Endothelial cell of umbilical vein (primary cell): Measurements from ENCODE around the gene NHLRC1. TPM values are rescaled to one million over a fixed set of nuclear protein-coding genes. Genes with fewer than 3 reads are reported as not detected.

Experiments
- BruUV-seq: library from RNA; stranded (reverse); fragments of 400-500 nt; replicated peaks from 2 replicates; lab custom pipeline; 2021; lab: Mats Ljungman, UMichigan
- CTCF ChIA-PET: fragments of 300-600, 350-600 bp; sonication (Branson Sonifier 250); formaldehyde crosslinking; loops from one replicate; lab custom pipeline; 2021; ENCODE audit warnings: antibody characterized with exemption, inconsistent platforms; lab: Charles Lee
- POLR2A ChIA-PET: fragments of 300-600, 350-600 bp; sonication (Branson Sonifier 250); formaldehyde crosslinking; loops from one replicate; lab custom pipeline; 2021; ENCODE audit warnings: antibody characterized with exemption, inconsistent platforms; lab: Charles Lee
- DNase-seq: peaks from one replicate; pipeline ENCODE4 v3.0.0-alpha.2; 2011; ENCODE audit warnings: low read depth, low spot score
- FAIRE-seq: peaks from 2 replicates; lab custom pipeline; 2011; peaks lifted over from hg19 to GRCh38; lab: Jason Lieb, UNC
- H2AFZ ChIP-seq: 2 replicates; pipeline ENCODE4 v1.6.0; 2012; ENCODE audit warnings: low read depth, low read length, control low read depth, inconsistent platforms
- H3K27ac ChIP-seq: 2 replicates; pipeline ENCODE4 v1.5.1; 2011; ENCODE audit warnings: low read depth, mild to moderate bottlenecking, control low read depth, low read length, moderate library complexity; ENCODE audit not compliant: insufficient read depth
- H3K27me3 ChIP-seq, 2 experiments: 2 replicates each; pipeline versions ENCODE4 v1.6.0 to v1.6.1; 2011; ENCODE audit warnings: low read length in 2 of 2, mixed read lengths in 1 of 2; ENCODE audit not compliant: control insufficient read depth in 2 of 2, insufficient read depth in 2 of 2
- H3K36me3 ChIP-seq, 2 experiments: 2 replicates in 1 of 2; 3 replicates in 1 of 2; pipeline ENCODE4 v1.5.1; 2011; ENCODE audit warnings: low read length in 2 of 2, mild to moderate bottlenecking in 1 of 2, moderate library complexity in 1 of 2; ENCODE audit not compliant: control insufficient read depth in 2 of 2, insufficient read depth in 2 of 2; ENCODE audit errors: extremely low read depth in 1 of 2
- H3K4me1 ChIP-seq: 3 replicates; pipeline ENCODE4 v1.5.1; 2011; ENCODE audit warnings: mild to moderate bottlenecking, low read length; ENCODE audit not compliant: control insufficient read depth, insufficient read depth; ENCODE audit errors: extremely low read depth
- H3K4me2 ChIP-seq: 2 replicates; pipeline ENCODE4 v1.6.1; 2011; ENCODE audit warnings: low read length, control low read depth, mixed read lengths; ENCODE audit not compliant: insufficient read depth
- H3K4me3 ChIP-seq, 3 experiments: fragments of 200-600 bp in 1 of 3; sonication (generic), shearing (Covaris generic) in 1 of 3; replicated peaks in 1 of 3; 2 replicates each; pipeline ENCODE4 v1.5.1; 2011 to 2016; ENCODE audit warnings: control low read depth in 3 of 3, low read length in 3 of 3, mild to moderate bottlenecking in 2 of 3, inconsistent platforms in 1 of 3, low read depth in 1 of 3, moderate library complexity in 1 of 3; ENCODE audit not compliant: insufficient read depth in 1 of 3
- H3K79me2 ChIP-seq: 2 replicates; pipeline ENCODE4 v1.6.0; 2012; ENCODE audit warnings: low read length, inconsistent platforms; ENCODE audit not compliant: control insufficient read depth, insufficient read depth
- H3K9ac ChIP-seq: replicated peaks from 2 replicates; pipeline ENCODE3; 2011; ENCODE audit warnings: low read length, control low read depth; ENCODE audit not compliant: insufficient read depth; ENCODE audit errors: extremely low read depth
- H3K9me1 ChIP-seq: replicated peaks from 3 replicates; pipeline ENCODE4 v1.6.0; 2011; ENCODE audit warnings: mild to moderate bottlenecking, low read length; ENCODE audit not compliant: control insufficient read depth, insufficient read depth; ENCODE audit errors: extremely low read depth
- H3K9me3 ChIP-seq: replicated peaks from 2 replicates; pipeline ENCODE4 v1.5.1; 2012; ENCODE audit warnings: low read length, inconsistent platforms; ENCODE audit not compliant: control insufficient read depth, insufficient read depth
- H4K20me1 ChIP-seq: replicated peaks from 2 replicates; pipeline ENCODE3; 2011; ENCODE audit warnings: mild to moderate bottlenecking, low read length; ENCODE audit not compliant: control insufficient read depth, insufficient read depth; ENCODE audit errors: extremely low read depth
- EZH2 ChIP-seq: IDR thresholded peaks from 2 replicates; pipeline ENCODE4 v1.6.1; 2012; ENCODE audit warnings: borderline replicate concordance, low read depth, mild to moderate bottlenecking, moderate library complexity, low read length, inconsistent platforms; ENCODE audit not compliant: severe bottlenecking
- FOS ChIP-seq: IDR thresholded peaks from 2 replicates; pipeline ENCODE4 v1.6.1; 2011; ENCODE audit warnings: mild to moderate bottlenecking, low read length, moderate library complexity, borderline replicate concordance; ENCODE audit not compliant: insufficient read depth
- GATA2 ChIP-seq: IDR thresholded peaks from 2 replicates; pipeline ENCODE4 v1.7.0; 2011; ENCODE audit warnings: low read depth, mild to moderate bottlenecking, moderate library complexity, mixed read lengths, low read length; ENCODE audit not compliant: insufficient read length, insufficient read depth
- JUN ChIP-seq: IDR thresholded peaks from 2 replicates; pipeline ENCODE4 v1.6.1; 2011; ENCODE audit warnings: borderline replicate concordance, low read depth; ENCODE audit not compliant: insufficient read length, insufficient read depth
- MYC ChIP-seq: IDR thresholded peaks from one replicate; pipeline ENCODE4 v1.6.1; 2011; ENCODE audit warnings: mild to moderate bottlenecking, low read depth, low read length
- POLR2A ChIP-seq: IDR thresholded peaks from 2 replicates; pipeline ENCODE4 v1.6.1; 2012; ENCODE audit warnings: low read depth, mild to moderate bottlenecking, control low read depth, low read length
- POLR2AphosphoS5 ChIP-seq: IDR thresholded peaks from 2 replicates; pipeline ENCODE4 v1.6.1; 2012; ENCODE audit warnings: low read depth, mild to moderate bottlenecking, control low read depth, low read length, moderate library complexity; ENCODE audit not compliant: insufficient read depth
- dilution Hi-C: fragments of 300-500 bp; cut with MboI; formaldehyde crosslinking; loops from one replicate; pipeline ENCODE4 v1.15.0; 2019; ENCODE audit warnings: low sequenced_read_pairs; ENCODE audit not compliant: extremely low pct_ligation_motif_present
- intact Hi-C: fragments of 100-400 bp; cut with micrococcal nuclease; formaldehyde crosslinking; loops from one replicate; pipeline ENCODE4 v1.10.0; 2022
- polyA plus RNA-seq, 4 experiments: library from polyadenylated mRNA; depleted of rRNA in 3 of 4; stranded (reverse) in 3 of 4; unstranded in 1 of 4; fragments of >200 nt; gene quantifications; 2 replicates each; pipeline versions ENCODE4 v1.2.1 to v1.2.3, GENCODE V29; 2011 to 2012; ENCODE audit warnings: missing spikeins in 1 of 4
- total RNA-seq: library from RNA; stranded (reverse); gene quantifications from 2 replicates; pipeline ENCODE4 v1.2.3, GENCODE V29; 2021
- TF ChIP-seq, protein P1 (sequence below), 2 donors: IDR thresholded peaks; 1 replicate in 1 of 2; 2 replicates in 1 of 2; pipeline ENCODE4 v1.5.1; 2011; ENCODE audit warnings: low read length in 2 of 2, mild to moderate bottlenecking in 2 of 2, moderate library complexity in 2 of 2, control low read depth in 1 of 2, inconsistent platforms in 1 of 2, low read depth in 1 of 2; ENCODE audit not compliant: insufficient read depth in 1 of 2; ENCODE audit errors: extremely low read depth in 1 of 2
- TF ChIP-seq, protein P2 (sequence below): IDR thresholded peaks from 2 replicates; pipeline ENCODE4 v1.6.1; 2011; ENCODE audit not compliant: insufficient read depth, insufficient read length

Gene NHLRC1
- total and polyA plus RNA-seq, 2 donors (not counting 3 experiments of a cell fraction or from before 2014, with no cell fraction given), result 1.7 to 2.3 TPM

- H3K36me3 ChIP-seq, result no peaks in the 10 kb centered on the region
- peaks cover 5% of the 10 kb centered on the region for H3K4me1 ChIP-seq
- DNase-seq (no peak), FAIRE-seq (no peak)
- no peak overlapping the region for H2AFZ ChIP-seq
- no peak overlapping the region for H3K4me2 ChIP-seq
- no peaks in the 10 kb centered on the region for H3K27me3 ChIP-seq
- H3K9ac ChIP-seq, result no peak overlapping the region
- dilution Hi-C loops, result no loop called here
- intact Hi-C loops, result no loop called here
- POLR2A ChIA-PET, result no interaction called here
- no peaks in the 10 kb centered on the region for H3K9me3 ChIP-seq
- H3K4me3 ChIP-seq, result no peak overlapping the region
- H3K79me2 ChIP-seq, result no peaks in the 10 kb centered on the region
- no TSS peak for BruUV-seq
- no peaks in the 10 kb centered on the region for H4K20me1 ChIP-seq
- H3K27ac ChIP-seq, result no peak overlapping the region
- no peaks in the 10 kb centered on the region for H3K9me1 ChIP-seq
- TF ChIP-seq, protein P1, sequence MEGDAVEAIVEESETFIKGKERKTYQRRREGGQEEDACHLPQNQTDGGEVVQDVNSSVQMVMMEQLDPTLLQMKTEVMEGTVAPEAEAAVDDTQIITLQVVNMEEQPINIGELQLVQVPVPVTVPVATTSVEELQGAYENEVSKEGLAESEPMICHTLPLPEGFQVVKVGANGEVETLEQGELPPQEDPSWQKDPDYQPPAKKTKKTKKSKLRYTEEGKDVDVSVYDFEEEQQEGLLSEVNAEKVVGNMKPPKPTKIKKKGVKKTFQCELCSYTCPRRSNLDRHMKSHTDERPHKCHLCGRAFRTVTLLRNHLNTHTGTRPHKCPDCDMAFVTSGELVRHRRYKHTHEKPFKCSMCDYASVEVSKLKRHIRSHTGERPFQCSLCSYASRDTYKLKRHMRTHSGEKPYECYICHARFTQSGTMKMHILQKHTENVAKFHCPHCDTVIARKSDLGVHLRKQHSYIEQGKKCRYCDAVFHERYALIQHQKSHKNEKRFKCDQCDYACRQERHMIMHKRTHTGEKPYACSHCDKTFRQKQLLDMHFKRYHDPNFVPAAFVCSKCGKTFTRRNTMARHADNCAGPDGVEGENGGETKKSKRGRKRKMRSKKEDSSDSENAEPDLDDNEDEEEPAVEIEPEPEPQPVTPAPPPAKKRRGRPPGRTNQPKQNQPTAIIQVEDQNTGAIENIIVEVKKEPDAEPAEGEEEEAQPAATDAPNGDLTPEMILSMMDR (IDR thresholded peaks at IDR 0.05; ENCODE audit: extremely low read depth in 1 of 2, insufficient read depth in 1 of 2, low read depth in 1 of 2, low read length in 2 of 2), result no peak
- TF ChIP-seq POLR2AphosphoS5 (no peak), FOS (no peak), POLR2A (no peak), JUN (no peak), EZH2 (no peak), GATA2 (no peak), MYC (no peak)
- TF ChIP-seq, protein P2, sequence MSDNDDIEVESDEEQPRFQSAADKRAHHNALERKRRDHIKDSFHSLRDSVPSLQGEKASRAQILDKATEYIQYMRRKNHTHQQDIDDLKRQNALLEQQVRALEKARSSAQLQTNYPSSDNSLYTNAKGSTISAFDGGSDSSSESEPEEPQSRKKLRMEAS, result no peak
- CTCF ChIA-PET, result no interaction called here
These were observed 4.1 kb downstream of the NHLRC1 start for GRCh38 chr6:18118330-18118729.
